Lower lobe of right lung (tissue), 2 donors: ENCODE data around the gene HELZ. TPM values are rescaled to one million over a fixed set of nuclear protein-coding genes. Genes with fewer than 3 reads are reported as not detected.

Experiments used
- ATAC-seq, 2 donors: fragments of 200-7000 bp; cut with Tn5 transposase; one replicate each; pipeline ENCODE4 v1.9.1; 2020 to 2022; ENCODE audit warnings: mild to moderate bottlenecking in 2 of 2, moderate library complexity in 2 of 2
- DNase-seq: peaks from one replicate; pipeline ENCODE4 v3.0.0-alpha.2; 2020
- H3K27ac ChIP-seq: fragments of 200-600 bp; one replicate; pipeline ENCODE4 v1.8.0; 2022
- H3K27me3 ChIP-seq: fragments of 200-600 bp; one replicate; pipeline ENCODE4 v1.8.0; 2022; ENCODE audit warnings: low read depth
- H3K36me3 ChIP-seq: fragments of 200-600 bp; one replicate; pipeline ENCODE4 v1.8.0; 2022; ENCODE audit warnings: mild to moderate bottlenecking
- H3K4me1 ChIP-seq: fragments of 200-600 bp; one replicate; pipeline ENCODE4 v1.8.0; 2022
- H3K4me3 ChIP-seq: fragments of 200-600 bp; one replicate; pipeline ENCODE4 v1.8.0; 2022; ENCODE audit warnings: mild to moderate bottlenecking
- H3K9me3 ChIP-seq: fragments of 200-600 bp; one replicate; pipeline ENCODE4 v1.8.0; 2022
- intact Hi-C: fragments of 100-400 bp; cut with DNase I; formaldehyde crosslinking; loops from one replicate; pipeline ENCODE4 v1.11.0; 2022
- total RNA-seq: library from RNA; stranded (reverse); fragmentation: NEBNext Ultra II Directional; extraction: Animal tissue kit (Norgen Biotek cat#: 25700); gene quantifications from one replicate; pipeline ENCODE4 v1.2.1, GENCODE V29; 2021
- TF ChIP-seq, protein P1 (sequence below): fragments of 200-600 bp; IDR thresholded peaks from one replicate; pipeline ENCODE4 v1.8.0; 2022; ENCODE audit warnings: antibody characterized with exemption, mild to moderate bottlenecking
- donor health status: DM: no; HTN: yes; CAD: no; lungs with severe emphysema.

HELZ gene
- total RNA-seq, 1 donor from 2014 or later = 68.9 TPM

GRCh38 chr17:67078292-67078691 lies 166.7 kb downstream of the HELZ start:
- intact Hi-C loops = no loop called here
- H3K27ac ChIP-seq = no peak overlapping the region
- H3K9me3 ChIP-seq = no peaks in the 10 kb centered on the region
- DNase-seq (no peak), ATAC-seq (no peak)
- H3K36me3 ChIP-seq = peaks cover 41% of the 10 kb centered on the region
- no peak overlapping the region for H3K4me3 ChIP-seq
- TF ChIP-seq, protein P1, sequence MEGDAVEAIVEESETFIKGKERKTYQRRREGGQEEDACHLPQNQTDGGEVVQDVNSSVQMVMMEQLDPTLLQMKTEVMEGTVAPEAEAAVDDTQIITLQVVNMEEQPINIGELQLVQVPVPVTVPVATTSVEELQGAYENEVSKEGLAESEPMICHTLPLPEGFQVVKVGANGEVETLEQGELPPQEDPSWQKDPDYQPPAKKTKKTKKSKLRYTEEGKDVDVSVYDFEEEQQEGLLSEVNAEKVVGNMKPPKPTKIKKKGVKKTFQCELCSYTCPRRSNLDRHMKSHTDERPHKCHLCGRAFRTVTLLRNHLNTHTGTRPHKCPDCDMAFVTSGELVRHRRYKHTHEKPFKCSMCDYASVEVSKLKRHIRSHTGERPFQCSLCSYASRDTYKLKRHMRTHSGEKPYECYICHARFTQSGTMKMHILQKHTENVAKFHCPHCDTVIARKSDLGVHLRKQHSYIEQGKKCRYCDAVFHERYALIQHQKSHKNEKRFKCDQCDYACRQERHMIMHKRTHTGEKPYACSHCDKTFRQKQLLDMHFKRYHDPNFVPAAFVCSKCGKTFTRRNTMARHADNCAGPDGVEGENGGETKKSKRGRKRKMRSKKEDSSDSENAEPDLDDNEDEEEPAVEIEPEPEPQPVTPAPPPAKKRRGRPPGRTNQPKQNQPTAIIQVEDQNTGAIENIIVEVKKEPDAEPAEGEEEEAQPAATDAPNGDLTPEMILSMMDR = no peak
- no peaks in the 10 kb centered on the region for H3K4me1 ChIP-seq
- H3K27me3 ChIP-seq = no peaks in the 10 kb centered on the region

GRCh38 chr17:67076290-67076689 lies 168.7 kb downstream of the HELZ start:
- Histone ChIP-seq H3K4me3 (no peak overlapping the region), H3K36me3 (peaks cover 43% of the 10 kb centered on the region), H3K27ac (no peak overlapping the region), H3K27me3 (no peaks in the 10 kb centered on the region), H3K4me1 (no peaks in the 10 kb centered on the region), H3K9me3 (no peaks in the 10 kb centered on the region)
- intact Hi-C loops = no loop called here
- no peak for ATAC-seq
- TF ChIP-seq, protein P1 = no peak
- DNase-seq = no peak

DNA sequence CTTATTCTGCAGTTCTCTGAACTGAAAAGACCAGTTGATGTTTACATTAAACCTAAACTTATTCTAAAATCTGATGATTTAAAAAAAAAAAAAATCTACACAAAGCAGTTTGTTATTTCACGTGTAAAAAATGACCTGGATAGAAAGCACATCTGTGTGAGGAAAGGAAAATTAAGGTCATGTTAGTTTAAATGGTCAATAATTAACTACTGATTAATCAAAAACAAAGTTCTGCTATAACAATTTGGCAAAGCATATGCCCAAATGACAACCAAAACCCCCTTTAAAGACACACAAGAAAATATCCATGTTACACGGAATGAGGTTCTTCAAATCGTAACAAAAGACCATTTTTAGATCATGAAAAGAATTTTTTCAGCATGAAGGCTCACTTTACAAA lies 170.2 kb downstream of the HELZ start:
- TF ChIP-seq, protein P1 = no peak
- ATAC-seq = no peak

DNA sequence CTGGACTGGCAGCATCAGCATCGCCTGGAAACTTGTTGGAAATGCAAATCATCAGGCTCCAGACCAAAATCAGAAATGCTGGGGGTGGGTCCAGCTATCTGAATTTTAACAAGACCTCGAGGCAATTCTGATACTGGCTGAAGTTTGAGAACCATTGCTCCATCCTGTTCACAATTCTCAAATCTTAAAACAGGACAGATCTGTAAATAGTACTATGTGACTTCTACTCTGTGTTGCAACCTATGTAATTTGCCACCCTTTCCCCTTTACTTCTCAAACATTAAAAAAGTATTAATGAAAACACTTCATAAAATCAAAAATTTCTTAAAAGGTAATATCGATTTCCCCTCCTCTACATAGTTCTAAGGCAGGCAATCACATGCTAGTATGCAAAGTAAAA lies 172.1 kb downstream of the HELZ start:
- H3K27me3 ChIP-seq = no peaks in the 10 kb centered on the region
- no peaks in the 10 kb centered on the region for H3K9me3 ChIP-seq
- no peak overlapping the region for H3K4me3 ChIP-seq
- TF ChIP-seq, protein P1 = no peak
- H3K36me3 ChIP-seq = peaks cover 36% of the 10 kb centered on the region
- no peak for ATAC-seq
- H3K4me1 ChIP-seq = no peaks in the 10 kb centered on the region
- no peak for DNase-seq
- intact Hi-C loops = no loop called here
- no peak overlapping the region for H3K27ac ChIP-seq

More for the DNA sequence above, 170.2 kb downstream of the HELZ start:
- Histone ChIP-seq H3K4me1 (no peaks in the 10 kb centered on the region), H3K27me3 (no peaks in the 10 kb centered on the region), H3K4me3 (no peak overlapping the region), H3K9me3 (no peaks in the 10 kb centered on the region), H3K27ac (no peak overlapping the region), H3K36me3 (peaks cover 43% of the 10 kb centered on the region)
- intact Hi-C loops = no loop called here
- DNase-seq = no peak

DNA sequence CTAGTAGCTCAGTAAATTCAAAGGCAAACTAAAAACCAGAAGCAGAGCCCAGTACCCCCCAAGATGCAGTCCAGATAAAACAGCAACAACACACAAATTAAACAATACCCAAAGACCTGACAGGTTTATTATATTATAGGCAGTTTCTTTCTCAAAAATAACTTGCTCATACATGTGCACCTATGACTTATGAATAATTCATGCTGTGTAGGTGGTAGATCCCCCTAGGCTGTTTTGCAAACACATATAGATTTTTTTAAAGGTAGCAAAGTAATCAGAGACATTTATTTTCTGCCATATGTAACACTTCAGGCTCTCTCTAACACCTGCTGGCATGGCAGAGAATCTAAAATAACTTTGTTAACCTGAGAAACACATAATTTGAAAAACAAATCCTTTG lies 173.4 kb downstream of the HELZ start:
- H3K36me3 ChIP-seq = peaks cover 23% of the 10 kb centered on the region
- H3K9me3 ChIP-seq = no peaks in the 10 kb centered on the region
- no peaks in the 10 kb centered on the region for H3K4me1 ChIP-seq
- no peak overlapping the region for H3K4me3 ChIP-seq
- H3K27me3 ChIP-seq = no peaks in the 10 kb centered on the region
- DNase-seq (no peak), ATAC-seq (no peak)
- TF ChIP-seq, protein P1 = no peak
- intact Hi-C loops = no loop called here
- H3K27ac ChIP-seq = no peak overlapping the region

- DNase-seq = no peak
- H3K36me3 ChIP-seq = peaks cover 11% of the 10 kb centered on the region
- H3K27me3 ChIP-seq = no peaks in the 10 kb centered on the region
- no peak overlapping the region for H3K27ac ChIP-seq
- TF ChIP-seq, protein P1 = no peak
- no peak for ATAC-seq
- no peaks in the 10 kb centered on the region for H3K4me1 ChIP-seq
- no peaks in the 10 kb centered on the region for H3K9me3 ChIP-seq
- H3K4me3 ChIP-seq = no peak overlapping the region
- intact Hi-C loops = no loop called here
Measured at GRCh38 chr17:67069603-67070136, 175.3 kb downstream of the HELZ start.
